Effector memory CD4-positive, alpha-beta T cell (primary cell): ENCODE measurements around the gene PLSCR3.
A peak's percentile ranks its signal among the peaks of the same experiment; 100 is the strongest.

Experiments used
- DNase-seq, 3 donors: peaks; one replicate each; pipeline ENCODE4 v3.0.0-alpha.2; 2020
- H3K27ac ChIP-seq: 2 replicates; pipeline ENCODE4 v1.7.0; 2013; ENCODE audit warnings: mild to moderate bottlenecking, low read length, moderate library complexity; ENCODE audit not compliant: insufficient read depth, poor library complexity, severe bottlenecking
- H3K27me3 ChIP-seq: replicated peaks from 2 replicates; pipeline ENCODE4 v1.7.0; 2013; ENCODE audit warnings: mild to moderate bottlenecking, low read length; ENCODE audit not compliant: insufficient read depth, control insufficient read depth, poor library complexity, severe bottlenecking
- H3K36me3 ChIP-seq: 2 replicates; pipeline ENCODE4 v1.7.0; 2013; ENCODE audit warnings: mild to moderate bottlenecking, low read length, moderate library complexity; ENCODE audit not compliant: control insufficient read depth, insufficient read depth
- H3K4me1 ChIP-seq: 2 replicates; pipeline ENCODE4 v1.7.0; 2013; ENCODE audit warnings: low read length, mild to moderate bottlenecking; ENCODE audit not compliant: control insufficient read depth, insufficient read depth, poor library complexity, severe bottlenecking
- H3K4me3 ChIP-seq: 2 replicates; pipeline ENCODE4 v1.7.0; 2013; ENCODE audit warnings: low read length, low read depth, mild to moderate bottlenecking; ENCODE audit not compliant: insufficient read depth, poor library complexity, severe bottlenecking
- H3K9me3 ChIP-seq: 2 replicates; pipeline ENCODE4 v1.7.0; 2013; ENCODE audit warnings: mild to moderate bottlenecking, low read length, moderate library complexity; ENCODE audit not compliant: control insufficient read depth

The PLSCR3 gene

DNA sequence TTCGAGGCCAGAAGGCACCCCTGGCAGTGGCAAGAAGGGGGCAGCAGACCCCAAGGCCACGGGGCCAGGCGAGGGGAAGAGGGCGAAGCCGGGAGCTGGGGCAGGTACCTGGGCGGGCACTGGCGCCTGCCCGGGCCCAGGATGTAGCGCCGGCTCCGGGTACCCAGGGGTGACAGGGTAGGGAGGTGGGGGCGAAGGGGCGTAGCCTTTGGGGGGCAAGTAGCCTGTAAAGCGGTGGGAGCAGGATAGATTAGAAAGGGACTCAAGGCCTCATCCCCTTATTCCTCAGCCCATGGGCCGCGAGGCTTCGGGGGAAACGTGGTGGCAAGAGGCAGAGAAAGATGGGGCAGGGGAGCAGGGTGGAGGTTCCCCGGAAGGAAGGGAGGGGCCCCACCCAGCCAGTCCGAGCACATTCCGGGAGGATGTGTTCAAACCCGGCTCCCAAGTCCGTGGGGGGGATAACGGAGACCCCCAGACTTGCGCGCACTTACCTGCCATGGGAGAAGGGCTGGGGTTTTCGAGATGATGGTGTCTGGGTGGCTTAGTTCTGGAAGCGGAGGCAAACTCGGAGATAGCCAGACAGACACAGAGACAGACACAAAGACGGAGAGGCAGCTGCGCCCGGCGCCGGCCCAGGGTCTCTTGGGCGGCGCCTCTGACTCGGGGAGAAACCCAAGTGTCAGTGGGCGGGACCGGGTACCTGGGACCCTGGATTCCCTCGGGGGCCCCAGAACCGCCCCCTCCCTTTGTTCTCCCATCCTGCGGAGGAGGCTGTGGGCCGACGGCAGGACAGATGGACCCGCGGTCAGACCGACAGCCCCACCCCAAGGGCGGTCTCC lies 493 bp downstream of the PLSCR3 start:
- no peaks in the 10 kb centered on the region for H3K9me3 ChIP-seq
- peak; percentile 60 to 74 (median 73) for DNase-seq
- H3K4me1 ChIP-seq: peaks cover 33% of the 10 kb centered on the region
- no peaks in the 10 kb centered on the region for H3K27me3 ChIP-seq
- H3K27ac ChIP-seq: peak overlapping the region; percentile 90
- peak overlapping the region; percentile 95 for H3K4me3 ChIP-seq
- H3K36me3 ChIP-seq: peaks cover 38% of the 10 kb centered on the region

- DNase-seq: no peak
- Histone ChIP-seq H3K36me3 (peaks cover 44% of the 10 kb centered on the region), H3K27me3 (no peaks in the 10 kb centered on the region), H3K4me1 (peaks cover 33% of the 10 kb centered on the region), H3K4me3 (peak overlapping the region; percentile 95), H3K9me3 (no peaks in the 10 kb centered on the region), H3K27ac (peak overlapping the region; percentile 90)
Measured at GRCh38 chr17:7392696-7393612, 1.4 kb downstream of the PLSCR3 start.

DNA sequence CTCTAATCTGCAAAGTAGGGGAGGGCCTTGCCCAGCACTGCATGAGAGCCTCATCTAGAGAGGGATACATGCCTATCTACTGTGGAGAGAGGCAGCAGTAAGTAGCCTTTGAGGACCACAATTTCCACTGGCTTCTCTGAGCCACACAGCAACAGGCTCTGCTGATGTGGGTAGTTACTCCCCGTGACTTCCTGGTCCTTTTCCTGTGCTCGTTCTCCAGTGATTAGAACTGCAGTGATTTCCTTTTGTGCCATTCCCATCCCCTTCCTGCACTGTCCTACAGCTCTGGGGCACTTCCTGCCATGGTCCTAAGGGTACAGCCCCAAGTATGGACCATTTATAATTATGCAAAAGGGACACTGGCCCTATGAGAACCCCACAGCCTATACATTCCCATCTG lies 3.0 kb downstream of the PLSCR3 start:
- Histone ChIP-seq H3K4me1 (peaks cover 33% of the 10 kb centered on the region), H3K36me3 (peaks cover 50% of the 10 kb centered on the region), H3K9me3 (no peaks in the 10 kb centered on the region), H3K27ac (no peak overlapping the region), H3K27me3 (no peaks in the 10 kb centered on the region), H3K4me3 (no peak overlapping the region)
- no peak for DNase-seq

DNA sequence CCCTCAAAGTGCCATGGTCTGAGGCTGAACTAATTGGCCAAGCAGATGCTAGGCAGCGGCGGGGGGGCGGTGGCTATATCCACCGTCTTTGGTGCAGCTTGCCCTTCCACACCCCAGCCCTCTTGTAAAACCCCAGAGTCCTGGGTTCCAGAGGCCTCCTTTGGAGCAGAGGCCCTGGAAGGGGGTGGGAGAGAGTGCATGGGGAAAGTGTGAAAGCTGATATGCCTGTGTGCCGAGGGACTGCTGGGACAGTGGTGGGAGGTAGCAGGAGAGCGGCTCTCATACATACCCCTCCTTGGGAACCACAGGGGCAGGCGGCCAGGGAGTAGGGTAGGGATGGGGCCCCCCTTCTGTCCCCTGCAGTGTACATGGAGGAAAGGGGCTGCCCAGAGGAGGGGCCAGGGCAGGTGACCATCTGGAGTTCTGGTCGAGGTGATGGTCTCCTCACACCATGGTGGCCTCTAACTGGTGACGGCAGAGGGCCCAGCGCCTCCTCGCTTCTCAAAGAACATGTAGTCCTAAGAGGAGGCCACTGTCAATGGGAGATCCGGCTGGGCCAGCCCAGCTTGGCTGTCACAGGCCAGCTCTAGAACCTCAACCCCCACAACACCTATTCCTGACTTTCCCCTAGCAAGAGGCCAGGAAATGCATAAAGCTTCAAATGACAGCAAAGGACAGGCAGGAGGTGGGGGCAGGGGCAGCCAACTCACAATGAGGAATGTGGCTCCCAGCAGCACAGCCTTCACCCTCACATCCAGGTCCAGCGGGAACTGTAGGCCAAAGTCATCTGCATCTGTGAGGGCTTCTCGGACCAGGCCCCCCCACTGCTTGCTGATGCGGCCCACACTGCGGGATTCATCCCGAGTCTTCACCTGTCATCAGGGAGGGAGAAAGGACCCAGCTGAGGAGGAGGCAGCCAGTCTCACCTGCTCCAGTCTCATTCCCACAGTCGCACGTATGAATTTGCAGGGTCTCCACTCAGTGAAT lies 4.1 kb downstream of the PLSCR3 start:
- Histone ChIP-seq H3K27ac (peak overlapping the region; percentile 4), H3K36me3 (peaks cover 50% of the 10 kb centered on the region)

GRCh38 chr17:7388856-7389255 lies 5.5 kb downstream of the PLSCR3 start:
- H3K9me3 ChIP-seq: no peaks in the 10 kb centered on the region
- no peak overlapping the region for H3K27ac ChIP-seq
- H3K27me3 ChIP-seq: no peaks in the 10 kb centered on the region
- peaks cover 33% of the 10 kb centered on the region for H3K4me1 ChIP-seq
- peaks cover 50% of the 10 kb centered on the region for H3K36me3 ChIP-seq
- H3K4me3 ChIP-seq: no peak overlapping the region
- no peak for DNase-seq

More for the DNA sequence above, 4.1 kb downstream of the PLSCR3 start:
- DNase-seq: no peak
- Histone ChIP-seq H3K9me3 (no peaks in the 10 kb centered on the region), H3K4me3 (no peak overlapping the region), H3K27me3 (no peaks in the 10 kb centered on the region), H3K4me1 (peaks cover 32% of the 10 kb centered on the region)

GRCh38 chr17:7384489-7385081 lies 9.7 kb downstream of the PLSCR3 start:
- DNase-seq: no peak
- Histone ChIP-seq H3K4me1 (peaks cover 15% of the 10 kb centered on the region), H3K9me3 (no peaks in the 10 kb centered on the region), H3K27ac (peak overlapping the region; percentile 84), H3K27me3 (peaks cover 10% of the 10 kb centered on the region), H3K36me3 (peaks cover 19% of the 10 kb centered on the region), H3K4me3 (peak overlapping the region; percentile 64)

- H3K27ac ChIP-seq: peak overlapping the region; percentile 84
- H3K9me3 ChIP-seq: no peaks in the 10 kb centered on the region
- peak overlapping the region; percentile 64 for H3K4me3 ChIP-seq
- H3K36me3 ChIP-seq: peaks cover 13% of the 10 kb centered on the region
- H3K27me3 ChIP-seq: peaks cover 10% of the 10 kb centered on the region
- peaks cover 15% of the 10 kb centered on the region for H3K4me1 ChIP-seq
- DNase-seq: peak; percentile 63 to 75 (median 72)
Measured at GRCh38 chr17:7383742-7384488, 10.4 kb downstream of the PLSCR3 start.

- peak overlapping the region; percentile 84 for H3K27ac ChIP-seq
- H3K36me3 ChIP-seq: peaks cover 7% of the 10 kb centered on the region
- peaks cover 15% of the 10 kb centered on the region for H3K4me1 ChIP-seq
- peak overlapping the region; percentile 64 for H3K4me3 ChIP-seq
- H3K9me3 ChIP-seq: no peaks in the 10 kb centered on the region
- DNase-seq: no peak
- peaks cover 10% of the 10 kb centered on the region for H3K27me3 ChIP-seq
Measured at GRCh38 chr17:7383371-7383741, 11.0 kb downstream of the PLSCR3 start.
